Measurements from ENCODE around the gene TCF20. TPM values are rescaled to one million over a fixed set of nuclear protein-coding genes. Genes with fewer than 3 reads are reported as not detected.

The TCF20 gene
- total RNA-seq, 4 donors from 2014 or later: 24.9 to 48.2 (median 38.4) TPM

DNA sequence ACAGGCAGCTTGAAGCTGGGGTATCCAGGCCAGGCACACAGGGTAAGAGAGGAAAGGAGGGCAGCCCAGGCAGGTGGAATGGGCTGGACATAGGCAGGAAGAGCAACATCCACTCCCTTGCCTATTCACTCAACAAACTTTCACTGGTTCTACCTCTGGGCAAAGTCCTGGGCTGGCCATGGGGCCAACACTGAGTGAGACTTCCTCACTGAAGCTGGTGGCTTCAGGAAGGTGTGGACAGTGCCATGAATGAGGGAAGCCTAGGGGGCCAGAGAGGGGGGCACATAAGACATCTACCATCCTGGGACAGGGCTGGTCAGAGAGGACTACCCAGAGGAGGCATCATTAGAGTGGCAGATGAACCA, 44.9 kb upstream of the TCF20 start:
- no peak overlapping the region for H3K4me3 ChIP-seq
- H3K36me3 ChIP-seq: no peaks in the 10 kb centered on the region
- H3K4me1 ChIP-seq: peaks cover 2 to 32% (median 29%) of the 10 kb centered on the region in 4 donors
- DNase-seq (ENCODE audit: extremely low spot score): no peak
- intact Hi-C loops (cut with DNase I): no loop called here
- H3K27me3 ChIP-seq: peaks cover 0 to 8% (median 0%) of the 10 kb centered on the region in 4 donors
- H3K9me3 ChIP-seq: no peaks in the 10 kb centered on the region
- TF ChIP-seq POLR2A (IDR thresholded peaks at IDR 0.05; ENCODE audit: low read depth) (no peak), POLR2AphosphoS5 (IDR thresholded peaks at IDR 0.05) (no peak), EP300 (IDR thresholded peaks at IDR 0.05) (no peak)
- TF ChIP-seq, protein P1, sequence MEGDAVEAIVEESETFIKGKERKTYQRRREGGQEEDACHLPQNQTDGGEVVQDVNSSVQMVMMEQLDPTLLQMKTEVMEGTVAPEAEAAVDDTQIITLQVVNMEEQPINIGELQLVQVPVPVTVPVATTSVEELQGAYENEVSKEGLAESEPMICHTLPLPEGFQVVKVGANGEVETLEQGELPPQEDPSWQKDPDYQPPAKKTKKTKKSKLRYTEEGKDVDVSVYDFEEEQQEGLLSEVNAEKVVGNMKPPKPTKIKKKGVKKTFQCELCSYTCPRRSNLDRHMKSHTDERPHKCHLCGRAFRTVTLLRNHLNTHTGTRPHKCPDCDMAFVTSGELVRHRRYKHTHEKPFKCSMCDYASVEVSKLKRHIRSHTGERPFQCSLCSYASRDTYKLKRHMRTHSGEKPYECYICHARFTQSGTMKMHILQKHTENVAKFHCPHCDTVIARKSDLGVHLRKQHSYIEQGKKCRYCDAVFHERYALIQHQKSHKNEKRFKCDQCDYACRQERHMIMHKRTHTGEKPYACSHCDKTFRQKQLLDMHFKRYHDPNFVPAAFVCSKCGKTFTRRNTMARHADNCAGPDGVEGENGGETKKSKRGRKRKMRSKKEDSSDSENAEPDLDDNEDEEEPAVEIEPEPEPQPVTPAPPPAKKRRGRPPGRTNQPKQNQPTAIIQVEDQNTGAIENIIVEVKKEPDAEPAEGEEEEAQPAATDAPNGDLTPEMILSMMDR (IDR thresholded peaks at IDR 0.05): no peak
- H3K27ac ChIP-seq (replicated peaks in 1 of 4): no peak overlapping the region

DNA sequence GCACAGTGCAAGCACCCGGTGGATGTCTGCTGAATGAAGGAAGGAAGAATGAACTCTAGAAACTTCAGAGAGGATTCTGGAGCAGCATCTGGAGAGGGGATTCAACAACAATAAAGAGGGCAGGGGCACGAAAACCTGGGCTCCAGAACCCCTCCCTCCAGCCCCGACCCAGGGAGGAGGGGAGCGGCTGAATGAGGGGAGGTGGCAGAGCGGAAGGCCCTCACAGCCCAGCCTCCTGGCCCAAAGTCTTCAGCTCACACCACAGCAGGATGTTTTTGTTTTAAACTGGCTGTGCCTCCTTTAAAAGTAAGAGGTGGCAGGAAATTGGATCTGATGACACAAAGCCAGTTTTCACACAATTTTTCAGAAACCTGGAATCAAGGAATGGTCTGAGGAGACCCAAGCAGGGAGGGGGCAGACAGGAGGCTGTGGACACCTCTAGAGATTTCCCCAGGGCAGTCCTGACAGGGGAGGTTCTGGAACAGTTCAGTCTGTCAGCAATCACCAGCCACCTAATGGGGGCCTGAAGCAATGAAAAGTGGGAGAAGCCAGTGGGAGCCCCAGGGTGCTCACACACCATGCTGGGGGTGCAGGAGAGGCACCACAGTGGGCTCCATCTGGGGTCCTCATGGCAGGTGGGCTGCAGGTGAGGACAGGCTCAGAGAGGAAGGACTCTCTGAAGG, 44.4 kb upstream of the TCF20 start:
- peaks cover 0 to 8% (median 0%) of the 10 kb centered on the region in 4 donors for H3K27me3 ChIP-seq
- intact Hi-C loops (cut with DNase I): no loop called here
- no peak overlapping the region for H3K4me3 ChIP-seq
- no peaks in the 10 kb centered on the region for H3K36me3 ChIP-seq
- H3K27ac ChIP-seq (replicated peaks in 1 of 4): no peak overlapping the region
- 75% methylated on average over 5 of the region's 5 CpGs for WGBS
- peaks cover 2 to 32% (median 29%) of the 10 kb centered on the region in 4 donors for H3K4me1 ChIP-seq
- no peak for DNase-seq (ENCODE audit: extremely low spot score)
- TF ChIP-seq POLR2AphosphoS5 (IDR thresholded peaks at IDR 0.05): no peak
- TF ChIP-seq, protein P1 (IDR thresholded peaks at IDR 0.05): no peak
- TF ChIP-seq POLR2A (IDR thresholded peaks at IDR 0.05; ENCODE audit: low read depth): no peak
- TF ChIP-seq EP300 (IDR thresholded peaks at IDR 0.05): no peak
- H3K9me3 ChIP-seq: no peaks in the 10 kb centered on the region

DNA sequence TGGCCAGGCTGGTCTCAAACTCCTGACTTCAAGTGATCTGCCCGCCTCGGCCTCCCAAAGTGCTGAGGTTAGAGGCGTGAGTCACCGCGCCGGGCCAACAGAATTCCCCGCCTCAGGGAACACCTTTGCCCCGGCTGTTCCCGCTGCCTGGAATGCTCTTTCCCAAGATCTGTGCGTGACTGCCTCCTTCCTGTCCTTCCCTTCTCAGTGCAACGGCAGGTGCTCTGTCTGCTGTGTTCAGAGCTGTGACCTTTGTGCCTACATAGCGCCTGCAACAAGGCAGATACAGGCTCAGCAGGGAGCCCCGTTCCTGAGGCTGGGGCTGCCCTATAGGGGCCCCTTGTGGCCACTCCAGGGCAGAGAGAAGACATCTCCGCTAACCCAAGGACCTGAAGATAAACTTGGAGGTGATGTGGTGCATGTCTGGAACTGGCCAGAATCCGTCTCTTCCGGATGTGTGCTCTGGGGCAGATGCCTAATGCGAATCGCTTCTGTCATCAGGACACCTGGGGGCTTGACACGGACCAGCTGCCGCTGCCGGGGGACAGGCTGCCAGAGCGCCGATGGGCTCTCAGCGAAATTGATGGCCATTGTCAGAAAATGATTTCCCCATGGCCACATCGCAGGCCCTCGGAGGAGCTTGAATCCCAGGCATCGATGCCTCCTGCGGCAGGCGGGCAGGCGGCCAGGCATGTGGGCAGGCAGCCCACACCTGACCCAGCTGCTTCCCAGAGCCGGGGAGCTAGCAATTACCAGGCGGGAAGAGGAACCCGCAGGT, 43.5 kb upstream of the TCF20 start:
- H3K27ac ChIP-seq (replicated peaks in 1 of 4): no peak overlapping the region
- H3K27me3 ChIP-seq: peaks cover 0 to 8% (median 0%) of the 10 kb centered on the region in 4 donors
- TF ChIP-seq POLR2A (IDR thresholded peaks at IDR 0.05; ENCODE audit: low read depth) (no peak), POLR2AphosphoS5 (IDR thresholded peaks at IDR 0.05) (no peak), EP300 (IDR thresholded peaks at IDR 0.05) (no peak)
- TF ChIP-seq, protein P1 (IDR thresholded peaks at IDR 0.05): peak in 2 of 3 experiments; percentile 18 to 26
- WGBS: 69% methylated on average over 16 of the region's 33 CpGs
- DNase-seq (ENCODE audit: extremely low spot score): no peak
- H3K36me3 ChIP-seq: no peaks in the 10 kb centered on the region
- H3K9me3 ChIP-seq: no peaks in the 10 kb centered on the region
- H3K4me3 ChIP-seq: no peak overlapping the region
- intact Hi-C loops (cut with DNase I): no loop called here
- peaks cover 2 to 32% (median 29%) of the 10 kb centered on the region in 4 donors for H3K4me1 ChIP-seq

DNA sequence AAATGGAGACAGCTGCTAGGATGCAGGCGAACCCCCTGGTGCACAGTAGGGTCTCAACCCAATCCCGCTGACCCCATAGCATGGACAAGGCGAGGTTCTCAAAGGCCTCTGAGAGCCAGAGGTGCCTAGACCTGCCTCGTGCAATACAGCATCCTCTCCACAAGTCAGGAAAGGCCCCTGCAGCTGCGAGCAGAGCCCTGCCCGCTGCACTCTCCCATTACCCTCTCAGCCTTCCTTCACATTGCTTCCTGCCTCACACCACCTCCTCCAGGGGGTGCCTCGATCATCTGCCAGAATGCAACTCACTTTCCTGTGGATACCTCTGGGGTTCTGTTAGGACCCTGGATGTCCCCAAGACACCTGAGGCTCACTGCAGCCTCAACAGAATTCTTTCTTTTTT, 42.8 kb upstream of the TCF20 start:
- intact Hi-C loops (cut with DNase I): no loop called here
- Histone ChIP-seq H3K27ac (replicated peaks in 1 of 4) (no peak overlapping the region), H3K9me3 (no peaks in the 10 kb centered on the region), H3K4me3 (no peak overlapping the region), H3K27me3 (peaks cover 0 to 8% (median 0%) of the 10 kb centered on the region in 4 donors), H3K4me1 (peaks cover 2 to 32% (median 27%) of the 10 kb centered on the region in 4 donors), H3K36me3 (no peaks in the 10 kb centered on the region)
- no peak for DNase-seq (ENCODE audit: extremely low spot score)
- TF ChIP-seq EP300 (IDR thresholded peaks at IDR 0.05) (no peak), POLR2AphosphoS5 (IDR thresholded peaks at IDR 0.05) (no peak), POLR2A (IDR thresholded peaks at IDR 0.05; ENCODE audit: low read depth) (no peak)
- TF ChIP-seq, protein P1 (IDR thresholded peaks at IDR 0.05): no peak
- 77% methylated on average over 7 of the region's 7 CpGs for WGBS

Measured in esophagus muscularis mucosa (tissue), 4 donors.